Neural cell (in vitro differentiated cells): Measurements from ENCODE around the gene CNKSR2. TPM values are rescaled to one million over a fixed set of nuclear protein-coding genes. Genes with fewer than 3 reads are reported as not detected.

Experiments
- H2AFZ ChIP-seq: fragments of 200-600, 300-800 bp; sonication (generic), shearing (Covaris generic); 2 replicates; pipeline ENCODE4 v1.6.0; 2014; ENCODE audit warnings: low read depth, mild to moderate bottlenecking, antibody characterized with exemption, low read length, moderate library complexity
- H3F3A ChIP-seq: fragments of 200-600 bp; shearing (Covaris generic); 2 replicates; pipeline ENCODE4 v1.6.1; 2016; ENCODE audit warnings: mild to moderate bottlenecking, moderate library complexity, mixed read lengths, antibody characterized with exemption, low read length; ENCODE audit not compliant: insufficient read depth, poor library complexity, severe bottlenecking
- H3K27ac ChIP-seq: fragments of 200-600, 300-800 bp; sonication (generic), shearing (Covaris generic); 2 replicates; pipeline ENCODE4 v1.5.1; 2014; ENCODE audit warnings: mild to moderate bottlenecking, low read length, moderate library complexity
- H3K27me3 ChIP-seq: fragments of 300-800, 200-600 bp; sonication (generic), shearing (Covaris generic); 2 replicates; pipeline ENCODE4 v1.6.0; 2014; ENCODE audit warnings: mild to moderate bottlenecking, low read depth, low read length, moderate library complexity; ENCODE audit not compliant: insufficient read depth
- H3K36me3 ChIP-seq: fragments of 300-800, 200-600 bp; sonication (generic), shearing (Covaris generic); 2 replicates; pipeline ENCODE4 v1.5.1; 2014; ENCODE audit warnings: mild to moderate bottlenecking, antibody characterized with exemption, low read length, moderate library complexity; ENCODE audit not compliant: insufficient read depth
- H3K4me2 ChIP-seq: fragments of 300-800, 200-600 bp; sonication (generic), shearing (Covaris generic); 2 replicates; pipeline ENCODE4 v1.6.0; 2014; ENCODE audit warnings: mild to moderate bottlenecking, low read length
- H3K4me3 ChIP-seq: fragments of 300-800, 200-600 bp; sonication (generic), shearing (Covaris generic); 2 replicates; pipeline ENCODE4 v1.5.1; 2014; ENCODE audit warnings: mild to moderate bottlenecking, low read length, moderate library complexity
- H3K79me2 ChIP-seq: fragments of 200-600 bp; shearing (Covaris generic); replicated peaks from 2 replicates; pipeline ENCODE4 v1.6.0; 2014; ENCODE audit warnings: mild to moderate bottlenecking, low read length, moderate library complexity; ENCODE audit not compliant: insufficient read depth
- H3K9ac ChIP-seq: fragments of 300-800, 200-600 bp; sonication (generic), shearing (Covaris generic); 2 replicates; pipeline ENCODE4 v1.6.1; 2016; ENCODE audit warnings: mild to moderate bottlenecking, low read length, mixed read lengths
- H3K9me2 ChIP-seq: fragments of 200-600 bp; shearing (Covaris generic); 2 replicates; pipeline ENCODE4 v1.6.1; 2016; ENCODE audit warnings: mild to moderate bottlenecking, low read length, mixed read lengths; ENCODE audit not compliant: insufficient read depth
- H3K9me3 ChIP-seq: fragments of 200-600, 300-800 bp; sonication (generic), shearing (Covaris generic); 2 replicates; pipeline ENCODE4 v1.6.1; 2016; ENCODE audit warnings: mild to moderate bottlenecking, mixed run types, low read length, moderate library complexity, mixed read lengths
- H4K20me1 ChIP-seq: fragments of 200-600 bp; shearing (Covaris generic); 2 replicates; pipeline ENCODE4 v1.6.1; 2016; ENCODE audit warnings: mild to moderate bottlenecking, mixed run types; ENCODE audit not compliant: insufficient read depth
- EP300 ChIP-seq: fragments of 450-650 bp; conservative IDR thresholded peaks from 2 replicates; pipeline ENCODE4 v1.6.1; 2014; ENCODE audit warnings: antibody characterized with exemption, mild to moderate bottlenecking, moderate library complexity; ENCODE audit not compliant: poor library complexity, severe bottlenecking
- EZH2 ChIP-seq: fragments of 200-600, 300-800 bp; shearing (Covaris generic), sonication (generic); IDR thresholded peaks from 2 replicates; pipeline ENCODE4 v1.6.1; 2014; ENCODE audit warnings: antibody characterized with exemption, low read length, borderline replicate concordance, mild to moderate bottlenecking; ENCODE audit not compliant: insufficient read depth, poor library complexity, severe bottlenecking
- MXI1 ChIP-seq: fragments of 450-650 bp; conservative IDR thresholded peaks from 2 replicates; pipeline ENCODE4 v1.6.1; 2014; ENCODE audit warnings: antibody characterized with exemption, mild to moderate bottlenecking; ENCODE audit not compliant: poor library complexity, severe bottlenecking
- POLR2AphosphoS5 ChIP-seq: IDR thresholded peaks from 2 replicates; pipeline ENCODE4 v1.6.1; 2012
- RAD21 ChIP-seq: fragments of 450-650 bp; conservative IDR thresholded peaks from 2 replicates; pipeline ENCODE4 v1.6.1; 2014; ENCODE audit warnings: antibody characterized with exemption, mild to moderate bottlenecking, moderate library complexity
- SMC3 ChIP-seq: fragments of 450-650 bp; conservative IDR thresholded peaks from 2 replicates; pipeline ENCODE4 v1.6.1; 2014; ENCODE audit warnings: antibody characterized with exemption, mild to moderate bottlenecking, moderate library complexity; ENCODE audit not compliant: poor library complexity
- TAF1 ChIP-seq: IDR thresholded peaks from 2 replicates; pipeline ENCODE4 v1.6.1; 2012; ENCODE audit warnings: low read depth
- polyA plus RNA-seq: library from polyadenylated mRNA; depleted of rRNA; stranded (reverse); fragments of >200 nt; gene quantifications from 2 replicates; pipeline ENCODE4 v1.2.3, GENCODE V29; 2014
- TF ChIP-seq, protein P1 (sequence below): fragments of 450-650 bp; IDR thresholded peaks from 2 replicates; pipeline ENCODE4 v1.5.1; 2014; ENCODE audit warnings: antibody characterized with exemption, mild to moderate bottlenecking, moderate library complexity; ENCODE audit not compliant: poor library complexity, severe bottlenecking
- TF ChIP-seq, protein P2 (sequence below): IDR thresholded peaks from 2 replicates; pipeline ENCODE4 v1.6.1; 2012; ENCODE audit warnings: borderline replicate concordance

CNKSR2 gene
- polyA plus RNA-seq, 1 donor from 2014 or later: 31.1 TPM

DNA sequence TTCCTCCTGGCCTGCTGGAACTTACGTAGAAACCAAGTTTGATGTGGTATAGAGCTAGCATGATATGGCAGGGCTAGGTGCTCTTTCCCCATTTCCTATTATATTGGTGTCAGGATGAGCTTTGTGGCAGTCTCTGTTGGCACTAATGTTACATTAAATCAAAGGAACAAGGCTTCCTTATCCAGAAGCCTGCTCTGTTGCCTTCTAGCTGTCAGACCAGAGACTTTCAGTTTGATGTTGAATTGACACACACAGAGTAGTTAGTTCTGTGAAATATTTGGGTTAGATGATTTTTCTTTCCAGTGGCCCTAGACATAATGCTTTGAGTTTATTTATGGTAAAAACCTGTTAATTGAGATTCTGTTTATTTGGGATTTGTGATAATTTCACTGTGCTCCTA, 10.0 kb downstream of the CNKSR2 start:
- no peak for TF ChIP-seq RAD21
- TF ChIP-seq, protein P1, sequence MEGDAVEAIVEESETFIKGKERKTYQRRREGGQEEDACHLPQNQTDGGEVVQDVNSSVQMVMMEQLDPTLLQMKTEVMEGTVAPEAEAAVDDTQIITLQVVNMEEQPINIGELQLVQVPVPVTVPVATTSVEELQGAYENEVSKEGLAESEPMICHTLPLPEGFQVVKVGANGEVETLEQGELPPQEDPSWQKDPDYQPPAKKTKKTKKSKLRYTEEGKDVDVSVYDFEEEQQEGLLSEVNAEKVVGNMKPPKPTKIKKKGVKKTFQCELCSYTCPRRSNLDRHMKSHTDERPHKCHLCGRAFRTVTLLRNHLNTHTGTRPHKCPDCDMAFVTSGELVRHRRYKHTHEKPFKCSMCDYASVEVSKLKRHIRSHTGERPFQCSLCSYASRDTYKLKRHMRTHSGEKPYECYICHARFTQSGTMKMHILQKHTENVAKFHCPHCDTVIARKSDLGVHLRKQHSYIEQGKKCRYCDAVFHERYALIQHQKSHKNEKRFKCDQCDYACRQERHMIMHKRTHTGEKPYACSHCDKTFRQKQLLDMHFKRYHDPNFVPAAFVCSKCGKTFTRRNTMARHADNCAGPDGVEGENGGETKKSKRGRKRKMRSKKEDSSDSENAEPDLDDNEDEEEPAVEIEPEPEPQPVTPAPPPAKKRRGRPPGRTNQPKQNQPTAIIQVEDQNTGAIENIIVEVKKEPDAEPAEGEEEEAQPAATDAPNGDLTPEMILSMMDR: no peak
- Histone ChIP-seq H4K20me1 (no peaks in the 10 kb centered on the region), H3K4me3 (no peak overlapping the region), H3K9ac (no peak overlapping the region), H3K9me2 (no peaks in the 10 kb centered on the region), H3K36me3 (no peaks in the 10 kb centered on the region), H3K27me3 (no peaks in the 10 kb centered on the region), H3F3A (no peaks in the 10 kb centered on the region), H3K4me2 (no peak overlapping the region), H3K79me2 (peaks cover 63% of the 10 kb centered on the region), H3K9me3 (no peaks in the 10 kb centered on the region), H3K27ac (no peak overlapping the region), H2AFZ (no peak overlapping the region)

DNA sequence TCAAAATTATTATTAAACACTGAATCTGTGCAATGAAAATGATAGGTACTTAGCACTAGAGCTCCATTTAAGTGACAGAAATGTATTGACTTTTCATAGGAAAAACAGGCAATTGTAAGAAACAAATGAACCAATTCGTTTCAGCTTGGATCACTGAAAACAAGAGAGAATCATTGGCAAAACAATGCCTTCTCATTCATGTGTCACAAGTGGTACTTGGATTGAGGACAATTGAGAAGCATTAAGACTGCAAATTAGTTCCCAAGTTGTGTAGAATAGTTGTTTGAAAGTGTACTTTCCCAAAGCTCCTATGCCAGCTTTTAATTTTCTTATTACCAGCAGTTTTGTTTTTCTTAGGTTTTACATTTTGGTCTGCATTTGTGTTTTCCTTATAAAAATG, 20.6 kb downstream of the CNKSR2 start:
- Histone ChIP-seq H3F3A (no peaks in the 10 kb centered on the region), H3K79me2 (peaks cover 2% of the 10 kb centered on the region), H3K27me3 (no peaks in the 10 kb centered on the region), H3K4me3 (no peak overlapping the region), H3K27ac (no peak overlapping the region), H2AFZ (no peak overlapping the region), H3K9ac (no peak overlapping the region), H4K20me1 (no peaks in the 10 kb centered on the region), H3K4me2 (no peak overlapping the region), H3K9me2 (no peaks in the 10 kb centered on the region), H3K9me3 (no peaks in the 10 kb centered on the region), H3K36me3 (no peaks in the 10 kb centered on the region)
- TF ChIP-seq MXI1 (no peak), POLR2AphosphoS5 (no peak), EZH2 (no peak), EP300 (no peak), RAD21 (no peak), TAF1 (no peak), SMC3 (no peak)
- TF ChIP-seq, protein P1: no peak
- TF ChIP-seq, protein P2, sequence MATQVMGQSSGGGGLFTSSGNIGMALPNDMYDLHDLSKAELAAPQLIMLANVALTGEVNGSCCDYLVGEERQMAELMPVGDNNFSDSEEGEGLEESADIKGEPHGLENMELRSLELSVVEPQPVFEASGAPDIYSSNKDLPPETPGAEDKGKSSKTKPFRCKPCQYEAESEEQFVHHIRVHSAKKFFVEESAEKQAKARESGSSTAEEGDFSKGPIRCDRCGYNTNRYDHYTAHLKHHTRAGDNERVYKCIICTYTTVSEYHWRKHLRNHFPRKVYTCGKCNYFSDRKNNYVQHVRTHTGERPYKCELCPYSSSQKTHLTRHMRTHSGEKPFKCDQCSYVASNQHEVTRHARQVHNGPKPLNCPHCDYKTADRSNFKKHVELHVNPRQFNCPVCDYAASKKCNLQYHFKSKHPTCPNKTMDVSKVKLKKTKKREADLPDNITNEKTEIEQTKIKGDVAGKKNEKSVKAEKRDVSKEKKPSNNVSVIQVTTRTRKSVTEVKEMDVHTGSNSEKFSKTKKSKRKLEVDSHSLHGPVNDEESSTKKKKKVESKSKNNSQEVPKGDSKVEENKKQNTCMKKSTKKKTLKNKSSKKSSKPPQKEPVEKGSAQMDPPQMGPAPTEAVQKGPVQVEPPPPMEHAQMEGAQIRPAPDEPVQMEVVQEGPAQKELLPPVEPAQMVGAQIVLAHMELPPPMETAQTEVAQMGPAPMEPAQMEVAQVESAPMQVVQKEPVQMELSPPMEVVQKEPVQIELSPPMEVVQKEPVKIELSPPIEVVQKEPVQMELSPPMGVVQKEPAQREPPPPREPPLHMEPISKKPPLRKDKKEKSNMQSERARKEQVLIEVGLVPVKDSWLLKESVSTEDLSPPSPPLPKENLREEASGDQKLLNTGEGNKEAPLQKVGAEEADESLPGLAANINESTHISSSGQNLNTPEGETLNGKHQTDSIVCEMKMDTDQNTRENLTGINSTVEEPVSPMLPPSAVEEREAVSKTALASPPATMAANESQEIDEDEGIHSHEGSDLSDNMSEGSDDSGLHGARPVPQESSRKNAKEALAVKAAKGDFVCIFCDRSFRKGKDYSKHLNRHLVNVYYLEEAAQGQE: no peak
